NCI-H1930 (cell line): ENCODE data around the gene LRRC8B.
"Not testable (repeated sequence)": the region's sequence is repeated elsewhere in the genome, so short reads cannot be mapped to it uniquely, and the experiment has no call there.

Source experiments
- DNase-seq, 2 experiments: peaks; one replicate each; lab custom pipeline; 2025; lab: John Stamatoyannopoulos, UW

LRRC8B gene

DNA sequence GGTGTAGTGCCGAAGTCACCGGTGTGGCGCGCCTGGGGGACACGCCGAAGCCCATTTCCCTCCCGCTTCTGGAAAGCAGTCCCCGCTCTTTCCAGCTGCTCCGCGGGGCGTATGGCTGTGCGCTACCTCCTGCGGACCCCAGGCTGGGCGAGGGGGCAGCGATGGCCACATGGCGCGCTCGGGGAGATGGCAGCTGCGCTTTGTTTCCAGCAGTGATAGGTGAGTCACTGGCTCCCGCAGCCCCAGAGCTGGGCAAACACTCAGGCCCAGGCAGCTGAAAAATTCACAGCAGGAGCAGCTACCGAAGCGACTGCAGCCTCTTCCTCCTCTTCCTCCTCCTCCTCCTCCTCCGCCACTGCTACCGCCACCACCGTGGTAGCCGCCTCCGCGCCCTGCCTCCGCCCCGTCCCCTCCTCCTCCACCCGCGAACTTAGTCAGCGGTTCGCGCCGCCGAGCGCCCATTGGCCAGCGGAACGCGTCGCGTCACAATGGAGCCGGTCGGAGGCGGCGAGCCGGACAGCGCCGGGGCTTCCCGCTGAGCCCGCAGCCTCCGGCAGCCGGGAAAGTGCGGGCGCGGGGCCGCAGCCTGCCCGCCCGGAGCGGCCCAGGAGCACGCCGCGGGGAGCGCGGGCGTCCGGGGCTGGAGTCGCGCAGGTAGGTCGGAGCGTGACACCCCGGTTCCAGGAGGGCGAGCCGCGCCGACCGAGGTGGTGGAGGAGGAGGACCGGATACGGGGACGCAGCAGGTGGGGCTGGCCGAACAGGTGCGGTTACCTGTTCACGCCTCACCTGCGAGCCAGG lies at the start of gene LRRC8B:
Gene LRRC8B (plus strand): TSS at position 461 of the 800 bp plus-strand sequence. CDS start 57,822 bp downstream, outside the sequence.
- DNase-seq, result peak; percentile 78 to 83

DNA sequence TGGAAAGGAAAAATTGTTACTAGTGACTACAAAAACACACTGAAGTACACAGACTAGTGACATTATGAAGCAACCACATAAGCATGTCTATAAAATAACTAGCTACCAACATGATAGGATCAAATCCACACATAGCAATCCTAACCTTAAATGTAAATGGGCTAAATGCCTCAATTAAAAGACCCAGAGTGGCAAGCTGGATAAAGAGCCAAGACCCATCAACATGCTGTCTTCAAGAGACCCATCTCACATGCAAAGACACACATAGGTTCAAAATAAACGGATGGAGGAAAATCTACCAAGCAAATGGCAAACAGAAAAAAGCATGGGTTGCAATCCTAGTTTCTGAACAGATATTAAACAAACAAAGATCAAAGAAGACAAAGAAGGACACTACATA lies 49.4 kb upstream of the LRRC8B start:
- DNase-seq, result no peak

DNA sequence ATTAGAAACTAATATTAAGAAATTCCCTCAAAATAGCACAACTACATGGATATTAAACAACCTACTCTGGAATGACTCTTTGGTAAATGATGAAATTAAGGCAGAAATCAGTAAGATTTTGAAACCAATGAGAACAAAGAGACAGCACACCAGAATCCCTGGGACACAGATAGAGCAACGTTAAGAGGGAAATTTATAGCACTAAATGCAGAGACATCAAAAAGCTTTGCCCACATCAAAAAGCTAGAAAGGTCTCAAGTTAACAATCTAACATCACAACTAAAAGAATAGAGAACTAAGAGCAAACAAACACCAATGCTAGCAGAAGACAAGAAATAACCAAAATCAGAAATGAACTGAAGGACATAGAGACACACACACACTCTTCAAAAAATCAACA lies 48.6 kb upstream of the LRRC8B start:
- DNase-seq, result no peak

GRCh38 chr1:89483010-89483756 lies 41.4 kb upstream of the LRRC8B start:
- DNase-seq, result peak; percentile 52 to 72

DNA sequence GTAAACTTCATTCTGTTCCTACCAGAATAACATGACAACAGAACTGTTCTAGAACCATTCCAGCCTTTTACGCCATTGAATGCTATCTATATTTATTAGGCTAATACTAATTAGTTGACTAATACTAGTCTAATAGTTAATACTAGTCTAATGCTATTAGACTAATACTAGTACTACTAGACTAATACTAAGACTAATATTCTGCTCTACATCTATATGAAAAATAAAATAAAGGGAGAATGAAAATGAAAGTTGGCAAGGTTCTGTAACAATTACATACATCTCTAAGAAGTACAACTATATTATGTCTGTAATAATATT lies 40.9 kb upstream of the LRRC8B start:
- no peak for DNase-seq

DNA sequence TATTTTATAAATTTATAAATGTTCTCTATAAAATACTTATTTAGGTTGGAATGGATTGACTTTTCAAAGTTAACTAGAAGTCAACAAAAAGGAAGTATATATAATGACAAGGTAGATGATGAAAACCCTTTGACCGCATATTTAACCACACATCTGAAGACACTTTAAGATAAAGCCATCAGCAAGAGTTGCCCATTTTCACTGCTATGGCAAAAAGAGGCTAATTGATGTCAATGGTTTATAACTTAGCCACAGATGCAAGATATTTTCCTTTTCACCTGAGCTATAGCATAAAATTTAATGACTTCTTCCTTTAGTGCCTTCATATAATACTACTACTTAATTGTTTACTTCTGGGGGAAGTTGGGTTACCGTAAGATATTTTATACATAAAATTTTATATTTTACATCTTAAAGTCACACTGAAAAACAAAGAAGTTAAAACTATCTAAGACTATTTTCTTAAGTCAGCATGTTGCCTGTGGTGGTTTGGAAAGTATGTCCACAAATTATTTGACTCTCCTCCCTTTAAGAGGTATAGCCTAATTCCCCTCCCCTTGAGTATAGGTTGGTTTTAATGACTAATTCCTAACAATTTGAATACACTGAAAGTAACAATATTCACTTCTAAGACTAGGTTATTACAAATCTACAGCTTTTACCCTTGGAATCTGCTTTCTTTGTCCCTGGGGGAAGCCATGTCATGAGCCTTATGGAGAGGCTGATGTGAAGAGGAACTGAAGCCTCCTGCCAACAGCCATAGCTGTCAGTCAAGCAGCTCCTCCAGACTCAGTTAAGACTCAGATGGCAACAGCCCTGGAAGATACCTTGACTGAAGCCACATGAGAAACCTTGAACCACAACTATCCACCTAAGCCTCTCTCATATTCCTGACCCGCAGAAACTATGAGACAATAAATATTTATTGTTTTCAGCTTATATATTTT lies 40.3 kb upstream of the LRRC8B start:
- DNase-seq, result no peak

DNA sequence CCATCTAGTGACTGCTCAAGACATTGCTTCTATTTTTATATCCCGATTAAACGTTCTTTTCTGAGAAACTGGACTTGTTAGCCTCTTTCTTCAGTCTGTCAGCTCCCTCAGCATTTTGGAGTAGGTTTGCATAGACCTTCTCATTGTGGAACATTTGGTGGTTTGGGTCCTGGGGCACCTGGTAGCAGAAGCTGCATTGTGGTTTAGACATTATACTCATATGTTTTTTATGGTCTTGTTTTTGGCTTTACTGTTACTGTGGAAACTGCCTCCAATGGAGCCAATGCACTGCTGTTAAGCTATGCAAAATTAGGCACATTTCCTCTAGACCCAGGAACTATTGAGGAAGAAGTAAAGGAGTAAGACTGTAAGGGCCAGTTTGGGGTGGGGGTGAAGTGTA lies 36.7 kb upstream of the LRRC8B start:
- no peak for DNase-seq

- no peak for DNase-seq
These were observed 35.4 kb upstream of the LRRC8B start for GRCh38 chr1:89489047-89489729.

DNA sequence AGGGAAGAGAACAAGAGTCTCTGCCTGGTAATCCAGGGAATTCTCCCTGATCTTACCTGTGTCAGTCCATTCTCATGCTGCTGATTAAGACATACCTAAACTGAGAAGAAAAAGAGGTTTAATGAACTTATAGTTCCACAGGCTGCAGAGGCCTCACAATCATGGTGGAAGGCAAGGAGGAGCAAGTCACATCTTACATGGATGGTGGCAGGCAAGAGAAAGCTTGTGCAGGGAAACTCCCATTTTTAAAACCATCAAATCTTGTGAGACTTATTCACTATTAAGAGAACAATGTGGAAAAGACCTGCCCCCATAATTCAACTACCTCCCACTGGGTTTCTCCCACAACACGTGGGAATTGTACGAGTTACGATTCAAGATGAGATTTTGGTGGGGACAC lies 34.2 kb upstream of the LRRC8B start:
- DNase-seq, result no peak

- DNase-seq, result no peak
These were observed 25.3 kb upstream of the LRRC8B start for GRCh38 chr1:89499320-89499719.

DNA sequence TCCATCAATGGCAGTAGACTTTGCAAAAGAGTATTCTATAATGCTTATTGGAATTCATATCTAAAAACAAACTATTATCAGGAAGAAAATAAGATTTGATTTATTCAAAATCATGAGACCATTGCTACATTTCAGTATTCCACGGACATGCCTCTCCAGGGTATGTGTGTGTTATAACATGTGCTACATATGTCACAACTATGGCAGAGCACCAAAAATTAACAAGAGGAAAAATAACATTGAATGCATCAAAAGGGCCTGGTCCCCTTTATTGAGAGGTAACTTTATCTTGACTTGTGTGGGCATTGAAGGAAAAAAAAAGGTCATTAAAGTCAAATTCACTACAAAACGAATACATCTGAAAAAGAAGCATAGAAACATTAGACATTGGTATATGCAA lies 22.6 kb upstream of the LRRC8B start:
- DNase-seq, result no peak

DNA sequence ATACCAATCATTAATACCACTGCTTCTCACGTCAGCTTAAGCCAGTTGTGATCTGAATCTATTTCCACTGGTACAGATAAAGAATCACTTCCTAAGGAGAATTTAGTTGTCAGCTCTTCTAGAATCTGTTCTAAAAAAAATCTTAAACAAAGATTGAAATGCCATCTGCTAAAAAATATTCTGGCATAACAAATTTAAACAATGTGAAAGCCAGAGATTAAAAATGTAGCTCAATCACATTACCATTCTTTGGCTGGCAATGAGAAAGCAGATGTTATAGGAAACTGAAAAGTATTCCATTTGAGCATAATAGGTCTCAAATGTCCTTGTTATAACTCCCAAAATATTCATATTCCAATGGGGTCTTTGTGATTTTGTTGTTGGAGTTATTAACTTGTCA lies 21.7 kb upstream of the LRRC8B start:
- DNase-seq, result no peak

DNA sequence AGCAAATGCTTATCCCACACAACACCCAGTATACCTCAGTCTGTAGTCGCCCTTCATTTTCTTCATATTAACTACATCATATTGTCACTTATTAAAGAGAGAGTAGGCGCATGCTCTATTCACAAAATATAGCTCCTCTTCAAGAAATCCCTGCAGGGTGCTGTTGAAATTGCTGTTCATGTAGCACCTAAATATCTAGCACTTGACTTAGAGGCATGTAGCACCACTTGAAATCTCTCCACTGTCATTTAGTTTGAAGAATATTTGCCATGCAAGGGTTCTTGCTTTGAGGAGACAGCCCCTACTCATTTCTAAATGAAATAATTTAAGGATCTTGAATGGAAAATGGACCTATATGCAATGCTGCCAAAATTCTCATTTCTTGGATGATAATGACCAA lies 20.9 kb upstream of the LRRC8B start:
- no peak for DNase-seq

GRCh38 chr1:89510061-89510460 lies 14.6 kb upstream of the LRRC8B start:
- not testable (repeated sequence) for DNase-seq

DNA sequence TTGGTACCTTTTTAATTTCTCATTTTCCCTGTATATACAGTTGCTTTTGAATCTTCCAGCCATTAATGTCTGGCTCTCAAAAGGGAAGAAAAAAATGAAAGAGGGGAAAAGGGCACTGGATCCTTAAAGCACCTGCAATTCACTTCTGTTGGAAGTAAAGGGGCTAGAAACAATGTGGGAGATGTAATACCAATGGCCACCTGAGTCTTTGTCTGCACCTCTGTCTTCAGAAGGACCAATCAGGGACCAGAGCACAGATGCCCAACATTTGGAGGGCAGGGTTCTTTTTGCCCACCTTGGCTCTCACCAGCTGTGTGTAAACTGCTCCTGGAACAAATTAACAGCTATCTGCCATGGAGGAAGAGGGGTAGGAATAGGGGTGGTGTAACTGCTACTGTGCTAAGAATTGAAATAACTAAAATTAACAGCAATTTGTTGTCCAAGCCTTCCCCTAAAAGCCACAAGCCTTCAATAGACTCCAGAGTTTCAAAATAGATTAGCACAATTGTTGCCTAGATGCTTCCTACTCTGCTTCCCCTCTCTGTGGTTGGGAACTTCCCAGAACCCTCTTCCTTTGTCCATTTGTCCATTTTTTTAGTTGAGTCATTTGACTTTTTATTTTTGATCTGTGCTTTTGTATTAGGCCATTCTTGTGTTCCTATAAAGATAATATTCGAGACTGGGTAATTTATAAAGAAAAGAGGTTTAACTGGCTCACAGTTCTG lies 11.5 kb upstream of the LRRC8B start:
- DNase-seq, result no peak

GRCh38 chr1:89516055-89516454 lies 8.6 kb upstream of the LRRC8B start:
- no peak for DNase-seq

DNA sequence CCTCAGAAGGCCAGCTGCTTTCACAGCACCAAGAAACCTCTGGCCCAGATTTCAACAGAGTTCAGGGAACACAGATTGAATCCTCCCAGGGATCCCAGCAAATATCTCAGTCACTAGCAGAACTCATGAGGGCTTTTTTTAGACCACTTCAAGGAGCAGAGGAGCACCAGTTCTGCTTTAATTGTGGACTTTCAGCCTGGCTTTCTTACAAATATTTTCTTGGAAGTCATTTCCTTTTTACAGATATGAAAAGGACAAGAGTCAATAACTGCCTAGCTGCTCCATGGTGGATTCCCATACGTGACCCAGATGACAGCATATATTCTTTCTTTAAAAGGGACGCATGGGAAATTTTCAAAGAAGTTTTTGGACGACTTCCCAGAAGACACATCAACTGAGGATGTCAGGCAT lies 6.4 kb upstream of the LRRC8B start:
- DNase-seq, result no peak

DNA sequence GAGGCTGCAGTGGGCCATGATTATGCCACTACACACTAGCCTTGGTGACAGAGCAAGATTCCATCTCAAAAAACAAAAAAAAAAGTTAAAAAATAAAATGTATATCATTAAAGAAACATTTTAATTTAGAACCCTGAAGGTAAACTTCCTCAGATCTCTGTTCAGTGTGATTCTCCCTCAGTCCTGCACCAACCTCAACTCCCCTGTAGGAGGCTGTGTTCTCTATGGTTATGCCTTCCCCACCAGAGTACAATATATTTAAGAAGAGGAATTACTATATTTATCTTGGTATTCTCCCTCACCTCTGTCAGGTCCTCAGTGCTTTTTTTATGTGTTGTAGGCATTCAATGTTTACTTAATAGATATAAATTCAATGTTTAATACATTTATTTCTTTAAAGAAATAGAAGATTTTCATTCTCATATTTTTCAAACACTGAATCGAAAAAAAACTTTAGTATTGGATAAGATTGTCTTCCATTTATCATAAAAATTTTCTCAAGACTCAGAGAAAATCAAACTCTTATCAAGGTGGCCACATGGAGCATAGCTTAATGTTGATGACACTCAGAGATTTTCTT lies 4.8 kb upstream of the LRRC8B start:
- no peak for DNase-seq

DNA sequence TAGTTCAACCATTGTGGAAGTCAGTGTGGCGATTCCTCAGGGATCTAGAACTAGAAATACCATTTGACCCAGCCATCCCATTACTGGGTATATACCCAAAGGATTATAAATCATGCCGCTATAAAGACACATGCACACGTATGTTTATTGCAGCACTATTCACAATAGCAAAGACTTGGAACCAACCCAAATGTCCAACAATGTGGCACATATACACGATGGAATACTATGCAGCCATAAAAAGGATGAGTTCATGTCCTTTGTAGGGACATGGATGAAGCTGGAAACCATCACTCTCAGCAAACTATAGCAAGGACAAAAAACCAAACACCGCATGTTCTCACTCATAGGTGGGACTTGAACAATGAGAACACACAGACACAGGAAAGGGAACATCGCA lies 2.7 kb upstream of the LRRC8B start:
- DNase-seq, result not testable (repeated sequence)

DNA sequence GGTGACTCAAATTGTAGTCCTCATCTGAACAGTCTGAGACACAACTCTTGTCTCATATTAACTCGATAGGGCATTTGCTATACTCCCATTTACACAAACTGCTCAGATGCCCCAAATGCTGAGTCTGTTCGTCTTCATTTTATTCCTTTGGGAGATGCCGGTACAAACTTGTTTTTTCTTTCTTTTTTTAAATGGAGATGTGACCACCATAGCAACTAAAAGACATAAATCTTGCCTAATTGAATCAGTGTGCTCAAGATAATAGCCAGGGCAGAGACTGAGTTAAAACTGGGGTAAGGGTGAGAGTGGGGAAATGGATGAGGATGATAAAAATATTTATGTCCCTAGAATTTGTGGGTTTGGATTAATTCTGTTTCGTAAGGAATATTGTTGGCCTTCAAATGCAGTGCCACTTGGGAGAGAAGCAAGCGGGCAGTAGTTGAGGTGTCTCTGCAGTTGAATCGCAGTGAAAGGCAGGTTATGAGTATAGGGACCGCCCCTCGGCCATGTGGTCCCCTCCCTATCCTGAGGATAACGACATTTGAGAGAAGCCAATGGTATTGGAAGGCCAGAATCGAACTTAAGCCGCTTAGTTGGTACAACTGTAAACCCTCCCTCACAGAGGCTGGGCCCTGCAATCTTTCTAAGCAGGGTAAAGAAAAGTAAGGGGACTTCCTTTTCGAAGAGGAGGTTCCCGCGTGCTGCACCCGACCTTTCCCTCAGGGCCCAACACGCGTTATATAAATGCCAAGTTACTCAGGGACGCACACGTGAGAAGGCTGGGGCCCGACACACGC lies 859 bp upstream of the LRRC8B start:
- DNase-seq, result peak; percentile 41 to 55
